Astrocyte of the cerebellum (primary cell): Measurements from ENCODE around the gene IL4I1.

Source experiments
- DNase-seq: peaks from one replicate; pipeline ENCODE4 v3.0.0-alpha.2; 2011; ENCODE audit warnings: low read depth
- H3K4me3 ChIP-seq: 2 replicates; pipeline ENCODE4 v1.5.1; 2011; ENCODE audit warnings: mild to moderate bottlenecking, low read depth, low read length, moderate library complexity
- in situ Hi-C: cut with HindIII; loops from 2 replicates; pipeline ENCODE4 v1.10.0; 2017; ENCODE audit warnings: low sequenced_read_pairs
- TF ChIP-seq, protein P1 (sequence below): IDR thresholded peaks from 2 replicates; pipeline ENCODE4 v1.5.1; 2012; ENCODE audit warnings: low read length, low read depth, moderate library complexity, mild to moderate bottlenecking; ENCODE audit errors: missing control alignments

Gene IL4I1

GRCh38 chr19:49924004-49924880, 27.6 kb upstream of the IL4I1 start:
- H3K4me3 ChIP-seq: no peak overlapping the region
- in situ Hi-C loops: no loop called here
- TF ChIP-seq, protein P1, sequence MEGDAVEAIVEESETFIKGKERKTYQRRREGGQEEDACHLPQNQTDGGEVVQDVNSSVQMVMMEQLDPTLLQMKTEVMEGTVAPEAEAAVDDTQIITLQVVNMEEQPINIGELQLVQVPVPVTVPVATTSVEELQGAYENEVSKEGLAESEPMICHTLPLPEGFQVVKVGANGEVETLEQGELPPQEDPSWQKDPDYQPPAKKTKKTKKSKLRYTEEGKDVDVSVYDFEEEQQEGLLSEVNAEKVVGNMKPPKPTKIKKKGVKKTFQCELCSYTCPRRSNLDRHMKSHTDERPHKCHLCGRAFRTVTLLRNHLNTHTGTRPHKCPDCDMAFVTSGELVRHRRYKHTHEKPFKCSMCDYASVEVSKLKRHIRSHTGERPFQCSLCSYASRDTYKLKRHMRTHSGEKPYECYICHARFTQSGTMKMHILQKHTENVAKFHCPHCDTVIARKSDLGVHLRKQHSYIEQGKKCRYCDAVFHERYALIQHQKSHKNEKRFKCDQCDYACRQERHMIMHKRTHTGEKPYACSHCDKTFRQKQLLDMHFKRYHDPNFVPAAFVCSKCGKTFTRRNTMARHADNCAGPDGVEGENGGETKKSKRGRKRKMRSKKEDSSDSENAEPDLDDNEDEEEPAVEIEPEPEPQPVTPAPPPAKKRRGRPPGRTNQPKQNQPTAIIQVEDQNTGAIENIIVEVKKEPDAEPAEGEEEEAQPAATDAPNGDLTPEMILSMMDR: no peak
- no peak for DNase-seq

GRCh38 chr19:49923055-49924003, 26.6 kb upstream of the IL4I1 start:
- in situ Hi-C loops: no loop called here
- H3K4me3 ChIP-seq: no peak overlapping the region
- DNase-seq: no peak
- TF ChIP-seq, protein P1: no peak

DNA sequence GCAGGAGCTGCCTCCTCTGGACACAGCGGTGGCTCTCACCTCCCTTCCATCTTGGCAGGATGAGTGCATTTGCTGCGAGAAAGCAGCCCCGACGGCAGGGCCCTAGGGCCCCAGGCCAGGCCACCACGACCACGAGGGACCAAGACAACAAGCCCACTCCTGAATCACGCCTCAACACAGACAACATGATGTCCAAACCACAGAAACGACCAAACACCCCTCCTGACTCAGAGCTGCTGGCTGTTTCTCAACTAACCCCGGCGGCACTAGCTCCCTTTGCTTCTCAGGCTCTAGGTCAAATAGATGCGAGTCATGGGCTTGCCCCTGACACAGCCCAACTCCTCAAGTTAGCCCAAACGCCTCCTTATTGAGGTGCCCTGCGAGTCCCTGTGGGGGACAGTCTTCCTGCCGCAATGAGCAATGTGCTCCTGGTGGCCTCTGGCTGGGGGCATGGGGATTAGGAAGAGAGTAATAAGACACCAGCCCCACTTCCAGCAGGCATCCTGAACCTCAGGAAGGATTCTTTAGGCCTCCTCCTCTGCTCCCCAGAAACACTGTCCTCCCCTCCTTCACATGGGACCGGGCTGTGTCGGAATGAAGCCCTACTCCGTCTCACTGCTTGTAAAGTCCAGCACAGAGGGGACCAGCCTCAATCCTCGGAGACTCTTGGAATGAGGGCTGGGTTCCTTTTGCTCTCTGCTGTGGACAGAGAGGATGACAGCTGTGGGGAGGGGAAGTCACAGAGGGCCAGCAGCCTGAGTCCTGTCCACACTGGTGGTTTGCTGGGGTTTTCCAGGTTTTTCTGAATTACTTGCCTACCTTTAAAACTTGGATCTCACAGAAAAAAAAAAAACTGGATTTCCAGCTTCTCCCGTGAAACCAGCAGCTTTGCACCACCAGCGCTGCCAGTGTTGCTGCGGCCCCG, 25.4 kb upstream of the IL4I1 start:
- TF ChIP-seq, protein P1: no peak
- H3K4me3 ChIP-seq: no peak overlapping the region
- DNase-seq: no peak
- in situ Hi-C loops: no loop called here

DNA sequence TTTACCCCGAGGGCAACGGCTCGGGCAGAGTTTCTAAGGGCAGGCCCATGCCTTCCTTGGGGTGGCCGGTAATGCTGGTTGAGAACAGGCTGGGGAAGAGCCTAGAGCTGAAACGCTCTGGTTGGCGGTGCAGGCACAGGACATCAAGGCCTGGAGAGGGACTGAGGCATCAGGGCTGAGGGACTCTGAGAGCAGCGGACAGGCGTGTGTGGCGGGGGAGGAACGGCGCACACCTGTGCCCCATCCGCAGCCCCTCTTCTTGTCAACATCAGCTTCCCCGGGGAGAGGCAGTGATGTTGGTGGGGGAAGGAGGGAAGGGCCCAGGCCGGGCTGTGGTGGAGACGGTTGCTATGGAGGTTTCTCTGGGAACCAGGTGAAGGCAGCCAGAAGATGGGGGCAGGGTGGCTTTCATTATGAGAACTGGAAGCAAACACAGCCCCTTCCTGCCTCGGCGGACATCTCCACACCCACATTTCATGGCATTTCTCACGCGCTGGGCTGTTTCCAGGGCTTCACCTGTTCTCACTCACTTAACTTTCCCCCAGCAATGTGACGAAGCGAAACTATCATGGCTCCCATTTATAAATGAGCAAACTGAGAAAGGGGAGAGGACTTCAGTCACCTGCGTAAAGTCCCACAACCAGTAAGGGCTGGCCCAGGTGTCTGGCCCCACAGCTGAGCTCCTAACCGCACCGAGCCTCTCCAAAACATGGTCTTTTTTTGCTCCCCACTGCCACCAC, 24.1 kb upstream of the IL4I1 start:
- in situ Hi-C loops: no loop called here

DNA sequence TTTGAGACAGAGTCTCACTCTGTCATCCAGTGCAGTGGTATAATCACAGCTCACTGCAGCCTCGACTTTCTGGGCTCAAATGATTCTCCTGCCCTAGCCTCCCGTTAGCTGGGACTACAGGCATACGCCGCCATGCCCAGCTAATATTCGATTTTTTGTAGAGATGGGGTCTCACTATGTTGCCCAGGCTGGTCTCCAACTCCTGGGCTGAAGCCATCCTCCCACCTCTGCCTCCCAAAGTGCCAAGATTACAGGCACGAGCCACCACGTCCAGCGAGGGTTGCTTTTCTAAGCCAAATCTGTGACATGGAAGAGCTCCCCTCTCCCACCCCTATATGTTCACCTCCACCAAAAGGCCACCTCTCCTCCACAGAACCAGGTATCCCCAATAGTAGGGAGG, 21.4 kb upstream of the IL4I1 start:
- TF ChIP-seq, protein P1: no peak
- no peak overlapping the region for H3K4me3 ChIP-seq
- in situ Hi-C loops: no loop called here
- DNase-seq: no peak

More for the DNA sequence above, 24.1 kb upstream of the IL4I1 start:
- TF ChIP-seq, protein P1: no peak
- no peak overlapping the region for H3K4me3 ChIP-seq
- no peak for DNase-seq
